Activated CD4-positive, CD25-positive, alpha-beta regulatory T cell treated with anti-CD3 and anti-CD28 coated beads, Interleukin-2, amount 50 U/mL, for 72 hours (primary cell): ENCODE results near the gene PRRC2B.
"Not testable (repeated sequence)": the region's sequence is repeated elsewhere in the genome, so short reads cannot be mapped to it uniquely, and the experiment has no call there.

Source experiments
- DNase-seq: peaks from one replicate; pipeline ENCODE4 v3.0.0; 2021

PRRC2B gene

DNA sequence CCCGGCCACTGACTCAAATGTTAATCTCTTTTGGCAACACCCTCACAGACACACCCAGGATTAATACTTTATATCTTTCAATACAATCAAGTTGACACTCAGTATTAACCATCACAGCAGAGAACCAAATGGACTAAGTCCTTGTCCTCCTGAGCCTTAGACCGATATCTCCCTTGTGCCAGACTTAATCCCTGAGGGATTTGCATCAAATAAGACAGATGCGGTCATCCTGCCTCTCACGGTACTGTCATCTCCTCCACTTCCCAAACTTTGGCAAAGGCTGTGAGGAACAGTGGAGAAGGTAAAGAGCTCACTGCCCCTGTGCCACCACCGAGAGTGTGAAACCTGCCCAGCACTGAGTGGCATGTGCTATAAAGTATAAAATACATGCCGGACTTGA, 6.5 kb upstream of the PRRC2B start:
- no peak for DNase-seq

DNA sequence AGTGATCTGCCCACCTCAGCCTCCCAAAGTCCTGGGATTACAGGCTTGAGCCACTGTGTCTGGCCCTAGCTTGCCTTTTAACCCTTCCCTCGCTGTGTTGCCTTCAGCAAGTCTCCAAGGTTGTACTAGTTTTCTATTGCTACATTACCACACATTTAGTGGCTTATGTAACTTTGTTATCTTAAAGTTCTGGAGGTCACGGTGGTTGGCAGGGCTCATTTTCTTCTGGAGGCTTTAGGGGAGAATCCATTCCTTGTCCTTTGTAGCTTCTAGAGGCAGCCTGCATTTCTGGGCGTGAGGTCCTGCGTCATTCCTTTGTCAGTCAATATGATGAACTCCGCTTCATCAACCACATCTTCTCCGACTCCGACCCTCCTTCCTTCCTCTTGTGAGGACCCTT, 2.9 kb upstream of the PRRC2B start:
- no peak for DNase-seq

DNA sequence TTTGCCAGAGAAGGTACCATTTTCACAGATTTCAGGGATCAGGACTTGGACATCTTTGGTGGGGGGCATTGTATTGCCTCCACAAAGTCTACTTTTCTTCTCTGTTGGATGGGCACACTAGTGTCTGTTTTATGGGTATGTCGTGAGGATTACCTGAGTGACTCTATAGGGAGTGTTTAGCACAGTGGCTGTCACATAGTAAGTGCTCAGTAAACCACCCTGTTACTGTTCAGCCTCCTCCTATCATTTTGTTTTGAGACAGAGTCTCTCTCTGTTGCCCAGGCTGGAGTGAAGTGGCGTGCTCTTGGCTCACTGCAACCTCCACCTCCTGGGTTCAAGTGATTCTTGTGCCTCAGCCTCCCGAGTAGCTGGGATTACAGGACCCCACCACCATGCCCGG, 2.4 kb upstream of the PRRC2B start:
- DNase-seq, result no peak

DNA sequence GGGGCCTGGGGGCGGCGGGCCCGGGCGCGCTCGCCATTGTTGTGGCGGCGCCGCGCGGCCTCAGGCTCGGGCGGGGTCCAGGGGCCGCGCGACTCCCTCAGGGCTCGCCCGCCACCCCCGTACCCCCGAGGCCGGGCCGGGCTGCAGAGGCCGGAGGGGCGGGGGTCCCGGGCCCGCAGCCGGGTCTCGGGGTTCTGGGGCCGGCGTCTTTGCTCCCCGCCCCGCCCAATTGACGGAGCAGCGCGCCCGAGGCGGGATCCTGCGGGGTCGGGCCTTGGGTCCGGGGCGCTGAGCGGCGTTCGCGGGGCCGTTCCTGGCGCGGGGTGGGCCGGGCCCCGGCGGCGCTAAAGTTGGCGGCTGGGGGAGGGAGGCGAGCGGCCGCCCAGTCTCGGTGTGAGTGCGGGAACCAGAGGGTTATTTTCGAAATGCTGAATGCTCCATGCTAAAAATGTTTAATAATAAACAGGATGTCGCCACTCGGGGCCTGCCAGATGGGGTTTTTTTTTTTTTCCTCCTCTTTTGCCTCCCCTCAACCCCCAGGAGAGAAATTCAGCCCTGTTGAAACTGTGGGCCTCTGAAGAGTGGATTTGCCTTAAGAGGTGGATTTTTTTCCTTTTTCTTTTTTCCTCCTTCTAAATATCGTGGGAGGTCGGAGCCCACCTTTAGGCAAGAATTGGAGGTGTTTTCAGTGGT, 724 bp downstream of the PRRC2B start:
- DNase-seq, result peak; percentile 62

DNA sequence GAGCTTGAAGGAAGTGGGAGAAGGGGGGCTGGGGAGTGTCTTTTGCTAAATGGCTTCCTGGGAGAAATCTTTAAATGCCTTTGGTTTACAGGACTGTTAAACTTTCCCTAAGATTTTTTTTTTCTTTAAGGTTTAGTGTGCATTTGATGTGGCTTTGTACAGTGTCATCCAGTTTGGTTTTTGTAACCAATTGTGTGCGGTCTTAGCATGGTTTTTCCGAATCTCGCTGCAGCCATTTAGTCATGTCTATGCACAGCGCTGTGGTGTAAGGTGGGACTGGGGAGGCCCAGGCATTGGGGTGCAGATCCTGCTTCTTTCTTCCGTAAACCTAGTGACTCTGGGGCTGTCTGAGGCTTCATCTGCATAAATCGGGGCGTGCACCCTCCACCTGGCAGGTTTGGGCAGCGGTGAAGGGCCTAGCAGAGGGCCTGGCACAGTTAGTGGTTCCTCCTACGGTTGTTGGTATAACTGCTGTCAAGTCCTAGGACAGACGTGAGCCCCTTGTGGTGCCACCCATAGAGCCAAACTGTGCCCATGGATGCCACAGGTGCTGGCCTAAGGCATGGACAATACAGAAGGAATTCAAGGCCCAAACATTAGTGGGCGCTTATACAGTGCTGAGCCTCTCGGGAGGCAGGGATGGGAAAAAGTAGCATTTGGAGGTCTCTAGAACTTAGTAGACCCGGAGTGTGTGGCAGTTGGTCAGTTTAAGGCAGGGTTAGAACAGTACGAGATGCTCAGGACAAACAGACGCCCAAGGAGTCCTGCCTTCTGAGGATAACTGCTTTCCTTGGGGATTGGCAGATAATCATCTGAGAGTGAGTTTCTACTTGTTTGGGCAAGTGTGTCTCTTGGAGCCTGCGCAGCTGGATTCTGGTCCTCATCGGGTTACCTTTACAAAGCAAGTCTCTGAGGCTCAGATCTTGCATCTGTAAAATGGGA, 1.5 kb downstream of the PRRC2B start:
- peak; percentile 57 for DNase-seq

DNA sequence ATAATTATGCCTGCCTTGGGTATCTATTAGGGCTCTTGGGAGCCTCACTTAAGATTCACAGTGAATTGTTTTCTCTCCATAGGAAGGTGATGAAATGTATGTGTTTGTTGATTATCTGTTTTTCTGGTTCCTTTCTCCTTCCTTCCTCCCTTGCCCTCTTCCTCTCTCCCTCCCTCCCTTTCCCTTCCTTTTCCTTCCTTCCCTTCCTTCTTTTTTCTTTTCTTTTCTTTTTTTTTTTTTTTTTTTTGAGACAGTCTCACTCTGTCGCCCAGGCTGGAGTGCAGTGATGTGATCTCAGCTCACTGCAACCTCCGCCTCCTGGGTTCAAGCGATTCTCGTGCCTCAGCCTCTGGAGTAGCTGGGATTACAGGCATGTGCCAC, 2.2 kb downstream of the PRRC2B start:
- DNase-seq, result not testable (repeated sequence)

DNA sequence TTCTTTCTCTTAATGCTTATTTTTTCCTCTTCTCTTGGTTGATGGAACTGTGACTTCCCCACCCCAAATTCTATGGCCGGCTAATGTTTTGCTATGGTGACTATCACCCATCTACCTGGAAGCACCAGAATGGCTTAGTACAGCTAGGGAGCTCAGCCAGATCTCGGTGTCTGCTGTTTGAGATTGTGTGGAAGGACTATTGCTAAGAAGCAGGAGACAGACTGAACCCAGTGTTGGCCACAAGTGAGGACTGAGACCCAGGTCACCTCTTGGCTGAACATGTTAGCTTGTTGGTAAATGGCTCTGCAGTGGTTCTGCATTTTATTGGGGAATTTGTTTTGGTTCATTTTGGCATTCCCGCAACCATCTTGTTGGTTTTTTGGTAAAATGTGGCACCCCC, 2.7 kb downstream of the PRRC2B start:
- no peak for DNase-seq

DNA sequence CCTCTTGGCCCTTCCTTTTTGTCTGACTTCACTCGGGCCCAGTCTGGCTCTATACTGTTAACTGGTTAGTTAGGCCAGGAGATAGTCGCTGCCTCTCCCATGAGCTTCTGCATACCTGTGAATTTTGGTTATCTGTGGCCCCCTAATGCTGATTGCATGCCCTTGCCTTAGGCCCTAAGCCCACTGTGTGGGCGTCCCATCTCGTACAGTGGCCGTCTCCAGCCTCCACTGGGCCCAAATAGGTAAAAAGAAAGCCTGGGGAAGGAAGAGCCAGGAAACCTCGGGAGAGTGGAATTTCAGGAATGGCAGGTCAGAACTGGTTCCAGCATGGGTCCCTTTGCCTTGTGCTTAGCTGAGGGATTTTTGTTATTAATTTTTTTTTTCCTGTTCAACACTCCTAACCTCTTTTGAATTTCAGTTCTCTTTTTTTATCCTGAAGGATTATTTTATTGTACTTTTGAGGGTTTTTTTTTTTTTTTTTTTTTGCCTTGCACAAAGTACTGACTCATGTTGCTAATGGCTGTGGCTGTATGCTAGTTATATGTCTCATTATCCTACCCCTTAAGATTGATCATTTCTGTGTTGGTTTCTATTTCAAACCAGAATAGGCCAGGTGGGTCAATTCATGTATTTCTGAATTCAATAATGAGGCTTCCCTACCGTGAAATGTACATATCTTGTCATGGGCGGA, 3.4 kb downstream of the PRRC2B start:
- DNase-seq, result no peak

DNA sequence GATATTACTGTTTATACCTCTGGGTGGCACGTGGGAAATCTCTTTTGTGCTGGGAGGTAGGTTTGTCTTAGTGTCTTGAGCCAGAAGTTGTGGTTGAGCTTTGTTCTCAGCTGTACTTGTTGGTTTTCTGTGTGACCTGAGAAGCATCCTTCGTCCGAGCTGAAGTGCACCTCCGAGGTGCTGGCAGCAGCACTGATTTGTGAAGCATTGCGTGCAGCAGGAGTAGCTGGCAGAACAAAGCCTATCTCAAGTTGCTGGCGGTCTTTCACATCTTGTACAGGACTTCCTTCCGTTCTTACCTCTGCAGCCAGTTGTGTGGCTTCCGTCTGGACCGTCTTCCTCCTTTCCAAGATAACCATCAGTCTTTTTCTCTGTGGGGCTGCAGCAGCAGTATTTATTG, 4.3 kb downstream of the PRRC2B start:
- no peak for DNase-seq

DNA sequence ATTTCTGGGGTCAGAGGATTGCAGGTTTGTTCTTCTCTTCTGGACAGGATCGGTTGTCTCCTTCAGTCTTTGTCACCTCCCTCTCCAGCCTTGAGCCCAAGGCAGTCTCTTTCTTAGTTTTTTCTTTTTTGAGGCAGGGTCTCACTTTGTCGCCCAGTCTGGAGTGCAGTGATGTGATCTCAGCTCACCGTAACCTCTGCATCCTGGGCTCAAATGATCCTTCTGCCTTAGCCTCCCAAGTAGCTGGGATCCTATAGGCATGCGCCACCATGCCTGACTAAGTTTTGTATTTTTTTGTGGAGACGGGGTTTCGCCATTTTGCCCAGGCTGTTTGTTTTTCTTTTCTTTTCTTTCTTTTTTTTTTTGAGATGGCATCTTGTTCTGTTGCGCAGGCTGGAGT, 6.1 kb downstream of the PRRC2B start:
- DNase-seq, result no peak

DNA sequence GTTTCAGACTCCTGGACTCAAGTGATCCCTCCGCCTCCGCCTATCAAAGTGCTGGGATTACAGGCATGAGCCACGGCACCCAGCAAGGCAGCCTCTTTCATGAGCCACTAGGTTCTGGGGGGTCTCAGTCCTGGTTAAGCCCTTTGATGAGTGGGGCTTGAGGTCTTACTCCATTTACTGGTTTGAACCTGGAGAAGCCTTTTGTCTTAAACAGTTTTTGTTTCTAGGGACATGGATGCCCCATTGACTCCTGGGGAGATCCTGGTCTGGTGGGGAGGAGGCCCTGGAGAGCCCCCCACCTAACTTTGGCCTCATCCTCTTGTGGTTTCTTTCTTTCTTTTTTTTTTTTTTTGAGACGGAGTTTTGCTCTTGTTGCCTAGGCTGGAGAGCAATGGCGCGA, 6.7 kb downstream of the PRRC2B start:
- DNase-seq, result no peak

DNA sequence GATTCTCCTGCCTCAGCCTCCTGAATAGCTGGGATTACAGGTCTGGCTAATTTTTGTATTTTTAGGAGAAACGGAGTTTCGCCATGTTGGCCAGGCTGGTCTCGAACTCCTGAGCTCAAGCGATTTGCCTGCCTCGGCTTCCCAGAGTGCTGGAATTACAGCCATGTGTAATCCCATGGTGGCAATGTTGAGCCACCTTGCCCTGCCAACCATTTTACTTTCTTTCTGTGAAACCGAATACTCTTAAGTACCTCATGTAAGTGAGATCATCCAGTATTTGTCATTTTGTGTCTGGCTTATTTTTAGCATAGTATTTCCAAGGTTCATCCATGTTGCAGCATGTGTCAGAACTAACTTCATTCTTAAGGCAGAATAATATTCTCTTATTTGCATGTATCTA, 8.2 kb downstream of the PRRC2B start:
- no peak for DNase-seq

DNA sequence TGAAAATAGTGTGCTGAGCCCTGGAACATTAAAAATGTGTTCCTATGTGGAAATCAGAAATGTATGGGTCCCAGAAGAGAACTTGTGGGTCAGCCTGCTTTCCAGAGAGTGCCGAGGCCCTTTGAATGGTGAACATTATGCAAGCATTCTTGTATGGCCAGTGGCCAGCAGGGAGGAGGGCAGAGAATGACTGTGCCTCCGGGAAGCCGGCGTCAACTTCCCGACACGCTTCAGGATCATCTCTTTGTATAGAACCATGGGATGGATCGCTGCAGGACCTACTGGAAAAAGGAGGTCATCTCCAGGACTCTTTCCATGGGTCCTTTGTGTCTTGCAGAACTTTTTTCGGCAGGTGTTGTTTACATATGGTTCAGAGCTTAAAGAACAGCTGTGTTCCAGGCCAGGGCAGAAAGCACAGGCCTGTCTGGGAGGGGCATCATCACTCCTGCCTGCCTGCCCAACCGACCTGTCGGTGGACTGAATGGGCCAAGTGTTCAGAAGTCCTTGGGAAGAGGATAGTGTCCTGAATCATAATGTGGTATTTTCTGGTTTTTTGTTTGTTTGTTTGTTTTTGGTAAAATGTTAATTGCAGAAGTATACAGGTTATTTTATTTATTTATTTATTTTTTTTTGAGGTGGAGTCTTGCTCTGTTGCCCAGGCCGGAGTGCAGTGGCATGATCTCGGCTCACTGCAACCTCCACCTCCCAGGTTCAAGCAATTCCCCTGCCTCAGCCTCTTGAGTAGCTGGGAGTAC, 9.0 kb downstream of the PRRC2B start:
- DNase-seq, result no peak

DNA sequence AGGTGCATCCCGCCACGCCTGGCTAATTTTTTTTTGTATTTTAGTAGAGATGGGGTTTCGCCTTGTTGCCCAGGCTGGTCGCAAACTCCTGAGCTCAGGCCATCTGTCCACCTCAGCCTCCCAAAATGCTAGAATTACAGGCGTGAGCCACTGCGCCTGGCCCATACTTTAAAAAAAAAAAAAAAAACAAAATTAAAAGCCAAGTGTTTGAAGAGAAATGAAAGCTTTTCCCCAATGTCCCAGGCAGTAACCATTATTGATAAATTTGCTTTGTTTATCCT, 9.5 kb downstream of the PRRC2B start:
- DNase-seq, result no peak

DNA sequence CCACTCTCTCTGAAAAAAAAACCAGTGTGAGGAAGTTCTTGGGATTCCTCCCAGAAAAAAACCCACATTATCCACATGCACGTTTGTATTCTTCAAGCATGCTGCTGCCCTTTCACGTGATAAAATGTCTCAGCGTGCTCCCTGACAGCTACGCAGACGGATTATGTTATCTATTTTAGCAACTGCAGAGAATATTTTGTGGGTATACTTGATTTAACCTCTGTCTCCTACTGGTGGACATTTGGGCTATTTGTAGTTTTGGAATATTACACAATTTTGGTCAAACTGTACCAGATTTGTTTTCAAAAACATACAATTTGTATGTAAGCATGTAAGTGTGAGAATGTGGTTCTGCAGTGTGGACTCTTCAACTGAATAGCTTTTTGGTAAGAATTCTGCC, 10.7 kb downstream of the PRRC2B start:
- DNase-seq, result no peak

DNA sequence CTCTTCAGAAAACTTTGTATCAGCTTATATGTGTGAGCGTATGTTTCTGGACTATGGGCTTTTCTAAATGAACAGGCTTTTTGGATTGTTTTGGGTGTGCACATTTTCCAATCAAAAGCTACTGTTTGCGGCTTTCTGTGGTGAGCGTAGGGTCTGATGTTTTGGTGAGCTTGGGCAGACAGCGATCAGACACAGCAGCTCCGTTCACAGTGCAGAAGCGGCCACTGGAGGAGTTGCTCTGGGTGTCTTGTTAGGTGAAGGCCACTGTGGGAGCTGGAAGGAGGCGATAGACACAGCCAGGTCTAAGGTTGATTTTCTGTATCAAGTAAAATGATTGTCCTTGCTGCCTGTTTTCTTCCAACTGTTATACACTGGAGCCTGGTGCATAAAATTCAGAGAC, 11.1 kb downstream of the PRRC2B start:
- DNase-seq, result no peak

DNA sequence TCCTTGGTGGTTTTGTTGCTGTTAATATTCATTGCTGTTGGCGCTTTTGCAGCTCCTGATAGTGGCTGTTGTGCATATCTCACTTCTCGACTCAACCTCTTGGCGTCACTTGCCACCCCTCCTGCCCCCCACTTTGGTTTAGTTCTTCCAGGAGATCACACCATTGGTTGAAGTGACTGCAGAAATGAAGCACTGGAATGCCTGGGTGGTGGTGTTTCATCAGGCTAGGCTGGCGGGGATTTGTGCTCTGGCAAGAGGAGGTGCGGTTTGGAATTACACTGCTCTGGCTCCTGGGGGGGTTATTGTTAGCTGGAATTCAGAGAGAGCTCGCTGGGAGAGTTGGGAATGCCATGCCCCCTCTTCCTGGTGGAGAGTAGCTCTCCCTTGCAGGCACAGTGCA, 11.5 kb downstream of the PRRC2B start:
- DNase-seq, result no peak

DNA sequence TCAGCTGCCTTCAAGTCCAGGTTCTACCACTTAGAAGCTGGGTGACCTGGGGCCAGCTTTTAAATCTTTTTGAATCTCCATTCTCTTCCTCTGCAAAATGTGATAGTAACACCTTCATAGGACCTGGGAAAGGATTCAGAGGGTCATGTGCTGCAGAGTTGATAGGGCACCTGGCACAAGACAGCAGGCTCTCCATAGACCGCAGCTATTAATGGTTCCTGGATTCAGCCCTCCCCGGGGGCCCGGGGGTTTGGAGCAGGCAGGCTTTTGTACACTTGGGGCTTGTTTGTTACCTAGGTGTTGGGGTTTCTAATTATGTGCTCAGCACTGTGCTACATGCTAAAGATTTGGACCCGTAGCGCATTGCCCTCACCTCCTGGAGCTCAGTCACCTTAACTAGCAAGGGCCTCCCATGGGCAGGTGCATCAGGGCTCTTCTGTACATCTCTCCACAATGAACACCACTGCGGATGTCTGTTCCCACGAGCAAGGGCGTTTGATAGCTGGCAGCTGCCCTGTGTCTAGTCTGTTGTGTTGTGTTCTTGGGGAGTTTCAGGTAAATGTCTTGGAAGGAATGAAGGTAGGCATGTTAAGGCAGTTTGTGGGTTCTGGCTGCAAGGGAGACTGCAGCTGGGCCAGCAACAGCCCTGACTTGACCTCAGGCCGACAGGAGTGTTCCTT, 12.1 kb downstream of the PRRC2B start:
- no peak for DNase-seq

DNA sequence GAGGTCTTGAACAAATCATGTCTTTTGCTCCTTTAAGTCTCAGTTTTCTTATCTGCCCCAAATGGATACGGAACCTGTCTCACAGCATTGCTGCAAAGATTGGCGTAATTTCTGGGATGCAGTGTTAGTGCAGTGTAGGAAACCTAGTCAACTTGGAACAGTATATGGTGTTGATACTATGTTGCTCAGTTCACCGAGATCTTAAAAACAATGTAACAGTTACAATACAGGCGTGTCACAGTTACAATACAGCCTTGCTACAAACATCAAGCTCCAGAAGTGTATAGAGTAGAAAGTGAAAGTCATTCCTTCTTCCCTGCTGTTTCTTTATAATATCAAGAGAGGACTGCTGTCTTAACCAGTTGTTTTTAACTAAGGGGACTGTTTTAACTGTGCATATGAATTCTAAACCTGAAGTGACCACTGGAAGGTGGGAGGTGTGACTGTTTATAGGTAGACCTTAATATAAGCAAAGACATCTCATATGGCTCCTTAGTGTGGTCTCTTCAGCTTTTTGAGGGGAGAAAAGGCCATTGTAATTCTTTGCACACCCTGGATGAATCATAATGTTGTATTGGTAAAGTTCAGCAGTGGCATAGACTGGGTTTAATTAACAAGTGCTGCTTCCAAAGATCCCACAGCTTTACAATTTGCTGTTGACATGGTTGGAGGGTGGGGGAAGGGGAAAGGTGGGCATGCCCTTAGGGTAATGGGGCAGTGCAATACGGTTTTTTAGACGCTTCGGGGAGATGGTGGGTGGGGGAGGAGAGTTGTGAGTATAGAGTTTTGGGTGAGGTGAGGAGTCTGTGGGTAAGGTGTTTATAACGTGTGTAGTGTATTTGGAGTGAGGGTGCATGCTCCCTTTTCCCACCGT, 12.9 kb downstream of the PRRC2B start:
- no peak for DNase-seq

DNA sequence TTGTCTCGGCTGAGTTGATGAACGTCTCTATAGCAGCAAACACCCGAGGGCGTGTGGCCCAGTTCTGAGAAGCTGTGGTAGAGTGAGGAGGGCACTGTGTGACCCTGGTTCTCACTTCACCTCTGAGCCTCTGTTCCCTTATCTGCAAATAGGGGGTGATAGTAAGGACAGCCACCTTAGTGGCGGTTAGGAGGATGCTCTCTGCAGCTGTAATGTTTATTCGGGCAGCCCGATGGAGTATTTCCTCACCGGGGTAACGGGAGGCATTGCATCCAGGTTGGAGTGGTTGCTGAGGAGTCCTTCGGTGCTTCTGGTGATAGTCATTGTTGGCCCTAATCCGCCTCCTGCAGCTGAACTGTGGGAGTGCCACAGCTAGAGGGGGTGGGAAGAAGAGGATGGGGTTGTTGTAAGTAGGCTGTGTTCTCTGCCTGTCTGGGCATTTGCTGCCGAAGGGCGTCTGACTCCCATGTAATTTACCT, 13.9 kb downstream of the PRRC2B start:
- DNase-seq, result no peak

DNA sequence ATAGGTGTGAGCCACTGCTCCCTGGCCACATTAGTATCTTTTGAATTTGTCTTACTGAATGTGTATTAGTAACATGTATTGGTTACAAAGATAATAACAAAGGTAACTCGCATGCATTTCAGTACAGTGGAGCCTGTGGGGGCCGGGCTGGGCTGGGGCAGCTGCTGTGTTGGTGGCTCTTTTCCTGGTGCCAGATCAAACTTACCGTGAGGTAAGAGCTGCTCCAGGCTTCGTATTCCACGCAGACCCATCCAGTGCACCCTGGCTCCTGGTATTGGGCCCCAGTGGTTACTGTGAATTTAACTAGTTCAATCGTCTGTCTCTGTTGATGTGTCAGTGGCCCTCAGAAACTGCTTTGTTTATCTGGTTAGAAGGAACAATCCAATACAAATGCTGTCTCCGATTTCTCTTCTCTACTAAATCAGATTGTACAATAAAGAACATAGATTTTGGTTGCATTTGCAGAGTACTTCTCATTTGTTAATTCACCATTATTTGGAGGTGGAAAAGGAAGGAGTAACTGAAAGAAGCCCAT, 15.6 kb downstream of the PRRC2B start:
- no peak for DNase-seq
